Keratinocyte (primary cell): ENCODE data around the gene TTC32. TPM values are rescaled to one million over a fixed set of nuclear protein-coding genes. Genes with fewer than 3 reads are reported as not detected.

Source experiments
- DNase-seq: peaks from one replicate; pipeline ENCODE4 v3.0.0-alpha.2; 2011; ENCODE audit warnings: low read depth, missing footprints, low spot score
- FAIRE-seq: peaks from 2 replicates; lab custom pipeline; 2011; peaks lifted over from hg19 to GRCh38; lab: Jason Lieb, UNC
- H2AFZ ChIP-seq: 2 replicates; pipeline ENCODE4 v1.6.0; 2012; ENCODE audit warnings: low read length, control low read depth, inconsistent platforms; ENCODE audit not compliant: control insufficient read depth
- H3K27ac ChIP-seq: 2 replicates; pipeline ENCODE4 v1.5.1; 2011; ENCODE audit warnings: low read length; ENCODE audit not compliant: control insufficient read depth, insufficient read depth
- H3K27me3 ChIP-seq: 3 replicates; pipeline ENCODE4 v1.6.0; 2011; ENCODE audit warnings: low read length; ENCODE audit not compliant: control insufficient read depth, insufficient read depth; ENCODE audit errors: extremely low read depth
- H3K36me3 ChIP-seq, 2 experiments: 2 replicates in 1 of 2; 3 replicates in 1 of 2; pipeline ENCODE4 v1.5.1; 2011; ENCODE audit warnings: low read length in 2 of 2, mild to moderate bottlenecking in 1 of 2; ENCODE audit not compliant: control insufficient read depth in 2 of 2, insufficient read depth in 2 of 2; ENCODE audit errors: extremely low read depth in 1 of 2
- H3K4me1 ChIP-seq: 3 replicates; pipeline ENCODE4 v1.5.1; 2011; ENCODE audit warnings: low read length; ENCODE audit not compliant: control insufficient read depth, insufficient read depth; ENCODE audit errors: extremely low read depth
- H3K4me2 ChIP-seq: 3 replicates; pipeline ENCODE4 v1.6.0; 2011; ENCODE audit warnings: low read depth, low read length; ENCODE audit not compliant: control insufficient read depth, insufficient read depth; ENCODE audit errors: extremely low read depth
- H3K4me3 ChIP-seq, 3 experiments: fragments of 200-600 bp in 1 of 3; sonication (generic) in 1 of 3; 2 replicates in 2 of 3; 3 replicates in 1 of 3; pipeline ENCODE4 v1.5.1; 2011 to 2016; ENCODE audit warnings: low read length in 3 of 3, mild to moderate bottlenecking in 3 of 3, control low read depth in 2 of 3, inconsistent platforms in 1 of 3, low read depth in 1 of 3, mixed read lengths in 1 of 3, mixed run types in 1 of 3, moderate library complexity in 1 of 3; ENCODE audit not compliant: control insufficient read depth in 2 of 3, insufficient read depth in 2 of 3; ENCODE audit errors: extremely low read depth in 1 of 3
- H3K79me2 ChIP-seq: 2 replicates; pipeline ENCODE4 v1.6.0; 2012; ENCODE audit warnings: low read length; ENCODE audit not compliant: control insufficient read depth, insufficient read depth
- H3K9ac ChIP-seq: 3 replicates; pipeline ENCODE4 v1.6.0; 2011; ENCODE audit warnings: low read length; ENCODE audit not compliant: control insufficient read depth, insufficient read depth; ENCODE audit errors: extremely low read depth
- H3K9me1 ChIP-seq: 3 replicates; pipeline ENCODE4 v1.6.0; 2011; ENCODE audit warnings: low read length; ENCODE audit not compliant: control insufficient read depth, insufficient read depth; ENCODE audit errors: extremely low read depth
- H3K9me3 ChIP-seq: 2 replicates; pipeline ENCODE4 v1.5.1; 2012; ENCODE audit warnings: low read depth, low read length; ENCODE audit not compliant: control insufficient read depth
- H4K20me1 ChIP-seq: 3 replicates; pipeline ENCODE4 v1.6.0; 2011; ENCODE audit warnings: low read length; ENCODE audit not compliant: control insufficient read depth, insufficient read depth; ENCODE audit errors: extremely low read depth
- CTCF ChIP-seq, 3 experiments: IDR thresholded peaks in 1 of 3; conservative IDR thresholded peaks in 1 of 3; optimal IDR thresholded peaks in 1 of 3; 2 replicates in 2 of 3; 3 replicates in 1 of 3; pipeline versions ENCODE3 to v1.5.1; 2011; ENCODE audit warnings: low read length in 3 of 3, mild to moderate bottlenecking in 3 of 3, moderate library complexity in 2 of 3, control low read depth in 1 of 3, inconsistent platforms in 1 of 3; ENCODE audit not compliant: insufficient read depth in 2 of 3; ENCODE audit errors: extremely low read depth in 1 of 3
- EZH2 ChIP-seq: IDR thresholded peaks from one replicate; pipeline ENCODE4 v1.6.1; 2012; ENCODE audit warnings: inconsistent platforms, mild to moderate bottlenecking, low read length, moderate library complexity
- dilution Hi-C: fragments of 300-500 bp; cut with MboI; formaldehyde crosslinking; loops from one replicate; pipeline ENCODE4 v1.7.0; 2020; ENCODE audit warnings: low sequenced_read_pairs; ENCODE audit not compliant: extremely low pct_ligation_motif_present
- polyA plus RNA-seq, 5 experiments: library from polyadenylated mRNA; depleted of rRNA in 3 of 5; stranded (reverse) in 3 of 5; stranded (forward) in 1 of 5; unstranded in 1 of 5; fragments of >200 nt; gene quantifications; 1 replicate in 1 of 5; 2 replicates in 3 of 5; 3 replicates in 1 of 5; pipeline versions ENCODE4 v1.2.1 to v1.2.3, GENCODE V29; 2011 to 2012; ENCODE audit warnings: missing spikeins in 2 of 5, low read depth in 1 of 5, low replicate concordance in 1 of 5

The TTC32 gene
- polyA plus RNA-seq, 1 donor (not counting 4 experiments of a cell fraction or from before 2014, with no cell fraction given), result 7.6 TPM

- dilution Hi-C loops, result loop anchor here (25.0 kb wide), 1 partner anchor 511 kb away; the partner anchor contains the start of gene OSR1
- Histone ChIP-seq H3K9ac (no peak overlapping the region), H3K27me3 (peaks cover 20% of the 10 kb centered on the region)
Measured at GRCh38 chr2:19873014-19873413, 28.8 kb downstream of the TTC32 start.

GRCh38 chr2:19872302-19872701 is 29.5 kb downstream of the TTC32 start:
- dilution Hi-C loops, result loop anchor here (25.0 kb wide), 1 partner anchor 510 kb away; the partner anchor contains the start of gene OSR1
- H3K4me2 ChIP-seq, result no peak overlapping the region
- DNase-seq, result no peak
- H3K36me3 ChIP-seq, result no peaks in the 10 kb centered on the region
- H3K27me3 ChIP-seq, result peaks cover 22% of the 10 kb centered on the region
- H3K4me3 ChIP-seq, result no peak overlapping the region
- no peak overlapping the region for H2AFZ ChIP-seq
- H3K9ac ChIP-seq, result no peak overlapping the region
- FAIRE-seq, result no peak
- no peaks in the 10 kb centered on the region for H3K79me2 ChIP-seq
- no peaks in the 10 kb centered on the region for H3K9me1 ChIP-seq
- H3K4me1 ChIP-seq, result peaks cover 7% of the 10 kb centered on the region
- H3K27ac ChIP-seq, result no peak overlapping the region
- TF ChIP-seq CTCF (optimal IDR thresholded peaks at IDR 0.05 in 1 of 3, IDR thresholded peaks at IDR 0.05 in 1 of 3, conservative IDR thresholded peaks at IDR 0.05 in 1 of 3; ENCODE audit: extremely low read depth in 1 of 3, insufficient read depth in 2 of 3, low read length in 3 of 3) (no peak), EZH2 (no peak)
- no peaks in the 10 kb centered on the region for H3K9me3 ChIP-seq
- H4K20me1 ChIP-seq, result no peaks in the 10 kb centered on the region

More at GRCh38 chr2:19873014-19873413, 28.8 kb downstream of the TTC32 start:
- H3K4me3 ChIP-seq, result no peak overlapping the region
- H3K27ac ChIP-seq, result no peak overlapping the region
- no peak for FAIRE-seq
- H3K79me2 ChIP-seq, result no peaks in the 10 kb centered on the region
- H4K20me1 ChIP-seq, result no peaks in the 10 kb centered on the region
- DNase-seq, result no peak
- no peak overlapping the region for H2AFZ ChIP-seq
- H3K36me3 ChIP-seq, result no peaks in the 10 kb centered on the region
- no peak overlapping the region for H3K4me2 ChIP-seq
- TF ChIP-seq CTCF (optimal IDR thresholded peaks at IDR 0.05 in 1 of 3, IDR thresholded peaks at IDR 0.05 in 1 of 3, conservative IDR thresholded peaks at IDR 0.05 in 1 of 3; ENCODE audit: extremely low read depth in 1 of 3, insufficient read depth in 2 of 3, low read length in 3 of 3) (no peak), EZH2 (no peak)
- no peaks in the 10 kb centered on the region for H3K9me3 ChIP-seq
- no peaks in the 10 kb centered on the region for H3K9me1 ChIP-seq
- peaks cover 7% of the 10 kb centered on the region for H3K4me1 ChIP-seq
